Activated CD4-positive, alpha-beta memory T cell treated with anti-CD3 and anti-CD28 coated beads, Interleukin-2, amount 10 ng/mL, durations not matched to agents 7 days and 5 days (primary cell): Measurements from ENCODE around the gene PNLIPRP3. TPM values are rescaled to one million over a fixed set of nuclear protein-coding genes. Genes with fewer than 3 reads are reported as not detected.

Experiments
- CTCF ChIA-PET: fragments of 350-600 bp; sonication (Branson Sonifier 250); formaldehyde crosslinking; loops from one replicate; lab custom pipeline; 2021; ENCODE audit warnings: antibody characterized with exemption, inconsistent platforms; lab: Charles Lee
- POLR2A ChIA-PET: fragments of 350-600 bp; sonication (Branson Sonifier 250); formaldehyde crosslinking; loops from one replicate; lab custom pipeline; 2021; ENCODE audit warnings: antibody characterized with exemption; lab: Charles Lee
- DNase-seq: peaks from one replicate; pipeline ENCODE4 v3.0.0-alpha.2; 2020
- H3K27ac Mint-ChIP-seq: one replicate; pipeline ENCODE4 v1.8.0; 2021; ENCODE audit warnings: mild to moderate bottlenecking, mixed read lengths
- H3K27me3 Mint-ChIP-seq: one replicate; pipeline ENCODE4 v1.8.0; 2021; ENCODE audit warnings: mixed read lengths
- H3K36me3 Mint-ChIP-seq: one replicate; pipeline ENCODE4 v1.8.0; 2021; ENCODE audit warnings: low read depth, mixed read lengths
- H3K4me1 Mint-ChIP-seq: one replicate; pipeline ENCODE4 v1.8.0; 2021; ENCODE audit warnings: mixed read lengths
- H3K4me3 Mint-ChIP-seq: one replicate; pipeline ENCODE4 v1.8.0; 2021; ENCODE audit warnings: mild to moderate bottlenecking, mixed read lengths
- H3K9me3 Mint-ChIP-seq: one replicate; pipeline ENCODE4 v1.8.0; 2021; ENCODE audit warnings: mixed read lengths
- total RNA-seq, 2 experiments: library from RNA; stranded (reverse); gene quantifications; one replicate each; pipeline ENCODE4 v1.2.3, GENCODE V29; 2021

Gene PNLIPRP3
- total RNA-seq, 2 experiments from 2014 or later: not detected

GRCh38 chr10:116421815-116422214 lies 5.8 kb upstream of the PNLIPRP3 start:
- Mint-ChIP-seq H3K27ac (no peak overlapping the region), H3K36me3 (no peaks in the 10 kb centered on the region), H3K4me1 (no peaks in the 10 kb centered on the region), H3K4me3 (no peak overlapping the region), H3K27me3 (no peaks in the 10 kb centered on the region), H3K9me3 (no peaks in the 10 kb centered on the region)
- ChIA-PET CTCF (no interaction called here), POLR2A (no interaction called here)
- DNase-seq: no peak

GRCh38 chr10:116429288-116429977 lies 1.8 kb downstream of the PNLIPRP3 start:
- POLR2A ChIA-PET: no interaction called here
- DNase-seq: no peak
- H3K27me3 Mint-ChIP-seq: no peaks in the 10 kb centered on the region
- H3K27ac Mint-ChIP-seq: no peak overlapping the region
- no peak overlapping the region for H3K4me3 Mint-ChIP-seq
- H3K4me1 Mint-ChIP-seq: no peaks in the 10 kb centered on the region
- H3K9me3 Mint-ChIP-seq: no peaks in the 10 kb centered on the region
- CTCF ChIA-PET: no interaction called here
- no peaks in the 10 kb centered on the region for H3K36me3 Mint-ChIP-seq

GRCh38 chr10:116430288-116430687 lies 2.6 kb downstream of the PNLIPRP3 start:
- Mint-ChIP-seq H3K27ac (no peak overlapping the region), H3K9me3 (no peaks in the 10 kb centered on the region), H3K4me1 (no peaks in the 10 kb centered on the region), H3K36me3 (no peaks in the 10 kb centered on the region), H3K27me3 (no peaks in the 10 kb centered on the region), H3K4me3 (no peak overlapping the region)
- no peak for DNase-seq
- ChIA-PET POLR2A (no interaction called here), CTCF (interaction anchor here (1.0 kb wide), 1 partner anchor 15 kb away, joined by 3 read pairs; no protein-coding TSS in a partner anchor)

DNA sequence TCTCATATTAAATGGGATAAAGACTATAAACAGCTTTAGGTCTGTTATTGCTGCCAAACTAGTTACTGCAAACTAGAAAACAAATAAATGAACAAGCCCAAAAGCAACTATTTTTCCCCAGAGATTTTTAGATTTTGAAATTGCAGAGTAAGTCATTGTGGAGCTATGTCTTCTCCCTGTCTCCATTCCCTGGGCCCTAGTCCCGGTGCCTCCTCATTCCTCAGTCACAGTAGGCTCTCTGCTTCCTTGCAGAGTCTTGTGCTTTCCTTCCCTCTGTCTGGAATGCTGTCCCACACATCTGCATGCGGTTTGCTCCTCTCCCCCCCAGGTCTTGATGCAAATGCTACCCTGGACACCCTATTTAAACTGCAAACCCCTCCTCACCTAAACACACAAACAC lies 4.0 kb downstream of the PNLIPRP3 start:
- Mint-ChIP-seq H3K36me3 (no peaks in the 10 kb centered on the region), H3K9me3 (no peaks in the 10 kb centered on the region), H3K27ac (no peak overlapping the region), H3K27me3 (no peaks in the 10 kb centered on the region), H3K4me1 (no peaks in the 10 kb centered on the region), H3K4me3 (no peak overlapping the region)
- CTCF ChIA-PET: no interaction called here
- POLR2A ChIA-PET: no interaction called here
- no peak for DNase-seq

DNA sequence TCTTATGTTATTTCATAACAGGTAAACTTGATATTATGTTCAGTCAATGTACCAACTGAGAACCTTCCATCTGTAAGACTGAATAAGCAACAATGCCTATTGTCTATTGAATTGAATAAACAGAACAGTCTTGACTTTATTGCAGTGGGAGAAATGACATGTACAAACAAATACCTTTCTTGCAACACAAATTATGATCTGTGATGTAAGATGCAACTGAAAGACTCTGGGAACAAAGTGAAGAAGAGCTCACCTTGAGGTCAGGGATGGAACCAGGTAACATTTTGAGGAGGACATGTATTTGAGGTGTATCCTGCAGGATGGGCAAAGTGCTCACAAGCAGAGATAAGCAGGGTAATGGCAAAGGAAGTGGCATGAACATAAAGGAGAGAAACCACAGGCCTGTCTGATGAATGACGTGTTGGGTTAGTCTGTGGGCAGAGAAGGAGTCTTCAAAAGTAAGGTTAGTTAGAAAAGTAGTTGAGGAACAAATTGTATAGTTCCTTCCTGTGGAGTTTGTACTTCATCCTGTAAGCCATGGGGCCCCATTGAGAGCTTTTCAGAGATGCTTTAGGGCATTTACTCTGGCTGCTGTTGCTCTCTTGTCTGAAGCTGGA lies 9.5 kb downstream of the PNLIPRP3 start:
- ChIA-PET CTCF (no interaction called here), POLR2A (no interaction called here)
- no peak overlapping the region for H3K27ac Mint-ChIP-seq
- peaks cover 4% of the 10 kb centered on the region for H3K4me1 Mint-ChIP-seq
- H3K36me3 Mint-ChIP-seq: no peaks in the 10 kb centered on the region
- no peak overlapping the region for H3K4me3 Mint-ChIP-seq
- no peaks in the 10 kb centered on the region for H3K27me3 Mint-ChIP-seq
- no peak for DNase-seq
- no peaks in the 10 kb centered on the region for H3K9me3 Mint-ChIP-seq

DNA sequence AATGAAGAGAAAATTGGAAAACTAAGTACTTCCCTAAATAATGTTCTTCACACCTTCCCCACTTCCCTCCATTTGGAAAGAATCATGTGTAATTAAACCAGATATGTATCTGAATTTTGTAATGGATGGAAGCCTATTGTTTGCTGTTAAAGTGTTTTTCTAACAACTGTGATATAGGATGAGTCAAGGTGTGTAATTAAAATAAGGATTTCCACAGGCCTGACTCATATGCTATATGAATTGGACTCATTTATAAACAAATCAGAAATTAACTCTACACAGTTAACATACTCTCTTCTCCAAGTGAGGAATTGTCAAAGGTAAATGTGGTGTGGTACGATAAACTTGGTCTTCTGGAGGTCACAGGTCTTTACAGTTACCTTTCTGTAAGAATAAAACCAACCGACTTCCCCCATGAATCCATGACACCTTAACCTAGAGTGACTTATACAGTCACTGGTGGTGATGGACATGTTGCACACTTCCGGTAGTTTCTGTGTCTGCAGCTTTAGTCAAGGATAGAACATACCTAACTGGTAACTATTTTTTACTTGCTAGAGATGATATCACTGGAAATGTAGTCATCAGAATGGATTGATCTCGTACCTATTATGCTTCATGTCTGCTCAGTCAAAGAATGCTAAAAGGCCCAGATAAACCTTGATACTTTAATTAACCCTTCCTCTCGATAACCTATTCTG lies 12.8 kb downstream of the PNLIPRP3 start:
- H3K36me3 Mint-ChIP-seq: no peaks in the 10 kb centered on the region
- DNase-seq: no peak
- H3K27me3 Mint-ChIP-seq: no peaks in the 10 kb centered on the region
- H3K4me1 Mint-ChIP-seq: peaks cover 4% of the 10 kb centered on the region
- no peak overlapping the region for H3K4me3 Mint-ChIP-seq
- CTCF ChIA-PET: no interaction called here
- H3K27ac Mint-ChIP-seq: no peak overlapping the region
- no peaks in the 10 kb centered on the region for H3K9me3 Mint-ChIP-seq
- POLR2A ChIA-PET: no interaction called here

DNA sequence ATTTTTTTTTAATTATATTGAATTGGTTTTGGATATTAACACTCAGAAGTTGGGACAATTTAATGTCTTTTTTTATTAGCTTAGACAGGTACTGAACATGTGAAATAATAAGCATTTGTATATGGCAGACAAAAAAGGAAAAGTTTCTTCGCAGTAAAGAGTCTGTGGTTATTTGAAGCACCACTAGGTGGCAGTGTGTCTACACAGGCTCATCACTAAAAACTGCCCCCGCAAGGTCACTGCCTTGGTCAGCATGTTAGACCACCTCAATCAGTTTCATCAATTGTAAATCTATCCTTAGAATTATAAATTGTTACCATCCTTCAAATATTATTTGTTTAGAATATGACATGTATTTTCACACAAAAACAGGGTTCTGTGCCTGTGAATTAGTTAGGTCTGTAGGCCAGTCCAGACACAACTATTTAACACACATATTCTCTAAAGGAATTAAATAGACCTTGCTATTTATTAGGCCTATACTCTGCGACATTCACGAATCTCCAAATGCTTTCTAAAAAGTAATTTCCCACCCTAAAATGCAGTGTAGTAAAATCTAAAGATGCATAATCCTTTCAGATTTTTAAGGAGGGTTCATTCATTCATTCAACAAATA lies 17.0 kb downstream of the PNLIPRP3 start:
- Mint-ChIP-seq H3K27me3 (no peaks in the 10 kb centered on the region), H3K4me1 (no peaks in the 10 kb centered on the region), H3K27ac (no peak overlapping the region), H3K4me3 (no peak overlapping the region), H3K9me3 (no peaks in the 10 kb centered on the region), H3K36me3 (no peaks in the 10 kb centered on the region)
- CTCF ChIA-PET: interaction anchor here (0.6 to 1.0 kb wide), 3 partner anchors 15 to 31 kb away, joined by 3 to 4 read pairs (median 3); no protein-coding TSS in a partner anchor
- POLR2A ChIA-PET: no interaction called here
- DNase-seq: no peak

DNA sequence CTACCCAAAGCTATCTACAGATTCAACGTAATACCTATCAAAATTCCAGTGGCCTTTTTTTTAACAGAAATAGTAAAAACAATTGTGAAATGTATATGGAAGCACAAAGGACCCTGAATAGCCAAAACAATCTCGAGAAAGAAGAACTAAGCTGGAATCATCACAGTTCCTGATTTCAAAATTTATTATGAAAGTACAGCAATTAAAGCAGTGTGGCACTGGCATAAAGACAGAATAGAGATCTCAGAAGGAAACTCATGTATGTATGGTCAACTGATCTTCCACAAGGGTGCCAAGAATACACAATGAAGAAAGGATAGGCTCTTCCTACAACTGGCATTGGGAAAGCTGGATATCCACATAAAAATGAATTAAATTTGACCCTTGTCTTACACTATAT lies 23.2 kb downstream of the PNLIPRP3 start:
- CTCF ChIA-PET: no interaction called here

GRCh38 chr10:116451711-116452337 lies 24.2 kb downstream of the PNLIPRP3 start:
- DNase-seq: no peak
- POLR2A ChIA-PET: no interaction called here
- H3K9me3 Mint-ChIP-seq: no peaks in the 10 kb centered on the region
- H3K27ac Mint-ChIP-seq: no peak overlapping the region
- no peaks in the 10 kb centered on the region for H3K4me1 Mint-ChIP-seq
- no peak overlapping the region for H3K4me3 Mint-ChIP-seq
- no peaks in the 10 kb centered on the region for H3K27me3 Mint-ChIP-seq
- H3K36me3 Mint-ChIP-seq: no peaks in the 10 kb centered on the region
- CTCF ChIA-PET: no interaction called here

More for the DNA sequence above, 23.2 kb downstream of the PNLIPRP3 start:
- POLR2A ChIA-PET: no interaction called here
- Mint-ChIP-seq H3K27me3 (no peaks in the 10 kb centered on the region), H3K4me3 (no peak overlapping the region), H3K27ac (no peak overlapping the region), H3K9me3 (no peaks in the 10 kb centered on the region), H3K36me3 (no peaks in the 10 kb centered on the region), H3K4me1 (no peaks in the 10 kb centered on the region)
- no peak for DNase-seq

DNA sequence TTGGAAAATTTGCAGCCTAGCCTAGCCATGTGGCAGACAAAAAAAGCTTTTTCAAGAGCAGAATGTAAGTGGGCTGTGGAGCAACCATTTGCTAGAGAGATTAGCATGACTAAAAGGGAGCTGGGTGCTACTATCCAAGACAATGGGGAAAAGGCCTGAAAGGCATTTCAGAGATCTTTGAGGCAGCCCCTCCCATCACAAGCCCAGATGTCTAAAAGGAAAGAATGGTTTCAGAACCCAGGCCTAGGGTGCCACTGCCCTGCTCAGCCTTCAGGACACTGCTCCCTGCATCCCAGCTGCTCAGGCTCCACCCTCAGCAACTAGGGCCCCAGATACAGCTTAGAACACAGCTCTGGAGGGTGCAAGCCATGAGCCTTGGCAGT lies 24.7 kb downstream of the PNLIPRP3 start:
- Mint-ChIP-seq H3K9me3 (no peaks in the 10 kb centered on the region), H3K36me3 (no peaks in the 10 kb centered on the region), H3K27me3 (no peaks in the 10 kb centered on the region), H3K4me1 (no peaks in the 10 kb centered on the region), H3K4me3 (no peak overlapping the region), H3K27ac (no peak overlapping the region)
- ChIA-PET POLR2A (no interaction called here), CTCF (no interaction called here)
- DNase-seq: no peak

DNA sequence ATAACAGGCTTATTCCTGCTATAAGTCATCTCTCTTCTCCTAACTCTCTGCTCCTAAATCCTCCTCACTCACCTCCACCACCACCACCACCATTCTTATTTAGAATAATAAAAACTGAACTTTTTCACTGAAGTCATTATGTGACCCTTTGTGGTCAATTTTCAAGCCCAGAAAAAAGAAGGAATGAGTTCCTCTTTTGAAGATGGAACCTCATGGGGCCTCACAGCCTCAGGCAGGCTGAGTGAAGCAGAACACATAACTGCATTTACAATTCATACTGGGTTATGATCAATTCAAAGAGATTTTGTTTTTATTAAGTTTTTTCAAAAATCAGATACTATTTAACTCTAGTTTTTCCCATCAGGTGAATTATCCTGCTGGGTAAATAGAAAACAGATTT lies 29.8 kb downstream of the PNLIPRP3 start:
- Mint-ChIP-seq H3K9me3 (no peaks in the 10 kb centered on the region), H3K27me3 (no peaks in the 10 kb centered on the region), H3K27ac (no peak overlapping the region), H3K4me3 (no peak overlapping the region), H3K4me1 (no peaks in the 10 kb centered on the region), H3K36me3 (no peaks in the 10 kb centered on the region)
- POLR2A ChIA-PET: no interaction called here
- CTCF ChIA-PET: interaction anchor here (1.3 kb wide), 1 partner anchor 9 kb away, joined by 3 read pairs; no protein-coding TSS in a partner anchor
- no peak for DNase-seq

- ChIA-PET POLR2A (no interaction called here), CTCF (interaction anchor here (1.3 kb wide), 1 partner anchor 16 kb away, joined by 3 read pairs; no protein-coding TSS in a partner anchor)
Measured at GRCh38 chr10:116460219-116460618, 32.6 kb downstream of the PNLIPRP3 start.

GRCh38 chr10:116461680-116462079 lies 34.0 kb downstream of the PNLIPRP3 start:
- no peak for DNase-seq
- no peak overlapping the region for H3K4me3 Mint-ChIP-seq
- H3K27me3 Mint-ChIP-seq: no peaks in the 10 kb centered on the region
- no peaks in the 10 kb centered on the region for H3K9me3 Mint-ChIP-seq
- CTCF ChIA-PET: no interaction called here
- POLR2A ChIA-PET: no interaction called here
- no peaks in the 10 kb centered on the region for H3K4me1 Mint-ChIP-seq
- no peaks in the 10 kb centered on the region for H3K36me3 Mint-ChIP-seq
- no peak overlapping the region for H3K27ac Mint-ChIP-seq

More at GRCh38 chr10:116460219-116460618, 32.6 kb downstream of the PNLIPRP3 start:
- H3K9me3 Mint-ChIP-seq: no peaks in the 10 kb centered on the region
- no peak overlapping the region for H3K27ac Mint-ChIP-seq
- H3K4me3 Mint-ChIP-seq: no peak overlapping the region
- H3K36me3 Mint-ChIP-seq: no peaks in the 10 kb centered on the region
- no peak for DNase-seq
- H3K27me3 Mint-ChIP-seq: no peaks in the 10 kb centered on the region
- no peaks in the 10 kb centered on the region for H3K4me1 Mint-ChIP-seq
